Testis (tissue), 3 donors: ENCODE data around the gene PTGFRN. TPM values are rescaled to one million over a fixed set of nuclear protein-coding genes. Genes with fewer than 3 reads are reported as not detected.

Source experiments
- polyA plus RNA-seq: library from polyadenylated mRNA; stranded (reverse); fragments of 350-450 nt; fragmentation: Illumina TruSeq; extraction: RNeasy Lipid Tissue Mini Kit (QIAGEN cat#74804); gene quantifications from one replicate; pipeline ENCODE4 v1.2.3, GENCODE V29; 2014; ENCODE audit warnings: low read depth, low replicate concordance; ENCODE audit not compliant: insufficient read depth
- small RNA-seq, 2 donors: library from RNA; depleted of rRNA; stranded (forward); fragments of <200 nt; gene quantifications; one replicate each; pipeline ENCODE3, GENCODE V24; 2016
- total RNA-seq, 2 donors: library from RNA; depleted of rRNA; stranded (reverse); fragments of >200 nt; gene quantifications; one replicate each; pipeline ENCODE4 v1.2.3, GENCODE V29; 2016

The PTGFRN gene
- total and polyA plus RNA-seq, 3 donors from 2014 or later = 26.8 to 32.0 (median 28.1) TPM

Small RNAs within 50 kb of the gene (small RNA-seq; reads per million reads assigned to genes)
- gene RNA5SP55 = 0 reads per million in 2 donors

Other genes starting within 250 kb of the PTGFRN start
- gene IGSF3, start 242.2 kb upstream of the PTGFRN start, total RNA-seq = 10 to 100 TPM; 15.4 to 27.2 TPM
- gene IGSF3, start 242.2 kb upstream of the PTGFRN start, polyA plus RNA-seq = 12.6 TPM
- gene CD2, start 155.5 kb upstream of the PTGFRN start, total RNA-seq = 1 to 10 TPM in 1 of 2 donors, under 1 TPM in 1; 0.63 to 1.4 TPM
- gene CD2, start 155.5 kb upstream of the PTGFRN start, polyA plus RNA-seq = 5.8 TPM
- 1 to 10 TPM in 1 of 2 donors, under 1 TPM in 1; 0.79 to 1.2 TPM for gene CD101, start 91.8 kb downstream of the PTGFRN start, total RNA-seq
- 1.4 TPM for gene CD101, start 91.8 kb downstream of the PTGFRN start, polyA plus RNA-seq
- gene TTF2, start 150.4 kb downstream of the PTGFRN start, total RNA-seq = 10 to 100 TPM; 20.8 to 26.5 TPM
- gene TTF2, start 150.4 kb downstream of the PTGFRN start, polyA plus RNA-seq = 20.2 TPM
- gene TRIM45, start 211.8 kb downstream of the PTGFRN start, total RNA-seq = 10 to 100 TPM; 19.4 to 21.6 TPM
- gene TRIM45, start 211.8 kb downstream of the PTGFRN start, polyA plus RNA-seq = 12.3 TPM